Amniotic stem cell (primary cell): ENCODE results near the gene TNFRSF13B.
"Not testable (repeated sequence)": the region's sequence is repeated elsewhere in the genome, so short reads cannot be mapped to it uniquely, and the experiment has no call there.

Source experiments
- DNase-seq: peaks from one replicate; lab custom pipeline; 2025; lab: John Stamatoyannopoulos, UW

TNFRSF13B gene

DNA sequence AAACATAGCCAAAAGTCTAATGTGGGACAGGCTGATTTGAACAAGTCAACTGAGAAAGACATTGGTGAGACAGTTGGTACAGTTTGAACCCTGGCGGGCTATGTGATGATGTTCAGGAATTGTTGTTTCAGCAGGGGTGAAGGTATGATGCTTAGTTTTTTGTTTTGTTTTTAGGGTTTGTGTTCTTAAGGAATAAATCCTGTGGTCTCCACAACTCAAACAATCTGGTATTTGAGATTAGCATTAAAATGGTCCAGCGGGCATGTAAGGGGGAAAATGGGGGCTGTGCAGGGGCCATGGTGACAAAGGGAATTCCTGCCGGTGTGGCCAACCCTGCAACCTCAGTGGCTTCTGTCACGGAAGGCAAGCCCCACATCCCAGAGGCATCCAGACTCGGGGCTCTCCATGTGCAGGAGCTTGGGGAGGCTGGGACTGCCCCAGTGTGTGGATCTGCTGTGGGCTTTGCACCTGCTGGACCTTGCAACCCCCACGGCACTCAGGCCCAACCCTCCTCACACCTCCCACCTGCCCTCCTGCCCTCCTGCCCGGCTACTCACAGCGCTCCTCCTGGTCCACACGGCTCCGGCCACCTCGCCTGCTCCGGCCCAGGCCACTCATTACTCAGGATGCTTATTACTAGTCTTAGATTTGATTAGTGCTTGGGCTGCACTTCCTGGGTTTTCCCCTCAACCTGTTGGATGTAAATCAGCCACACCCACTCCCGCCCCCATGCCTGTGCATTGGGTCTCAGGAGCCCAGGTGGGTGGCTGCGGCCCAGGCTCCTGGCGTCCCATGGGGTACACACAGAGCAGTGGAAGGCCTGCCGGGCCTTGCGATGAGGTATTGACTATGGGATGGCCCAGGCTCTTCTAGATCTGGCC lies at the start of gene TNFRSF13B:
Gene TNFRSF13B (minus strand): TSS at position 661 of the 881 bp plus-strand sequence. CDS start 43 bp downstream, at position 618.
- DNase-seq: no peak

DNA sequence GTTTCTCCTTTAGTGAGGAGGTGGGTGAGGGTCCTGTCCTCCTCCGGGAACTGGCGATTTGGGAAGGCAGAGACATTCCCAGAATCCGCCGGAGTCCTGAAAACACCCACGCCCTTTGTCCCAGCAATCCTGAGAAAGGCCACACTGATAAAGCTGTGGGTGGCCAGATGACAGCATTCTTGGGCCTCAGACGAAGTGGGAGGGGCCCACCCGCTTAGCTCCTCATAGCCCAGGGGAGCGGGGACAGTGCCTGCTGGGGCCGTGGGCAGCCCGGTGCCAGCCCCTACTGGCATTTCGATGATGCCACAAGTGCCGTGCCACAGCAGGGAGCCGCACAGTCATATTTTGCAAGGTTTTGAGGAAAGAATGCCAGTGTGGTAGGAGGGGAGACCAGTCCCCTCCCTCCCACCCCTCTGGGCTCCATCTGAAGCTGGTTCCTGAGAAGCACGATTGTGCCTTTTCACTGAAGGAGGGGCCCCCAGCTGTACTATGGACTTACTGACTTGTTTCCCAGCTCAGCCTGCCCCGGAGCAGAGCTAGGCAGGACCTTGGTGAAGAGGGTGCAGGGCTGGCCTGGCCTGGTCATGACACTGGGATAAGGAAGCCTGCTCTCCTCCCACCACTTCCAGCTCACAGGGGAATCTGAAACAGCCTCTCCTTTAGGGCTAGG lies 49.4 kb upstream of the TNFRSF13B start:
- no peak for DNase-seq

DNA sequence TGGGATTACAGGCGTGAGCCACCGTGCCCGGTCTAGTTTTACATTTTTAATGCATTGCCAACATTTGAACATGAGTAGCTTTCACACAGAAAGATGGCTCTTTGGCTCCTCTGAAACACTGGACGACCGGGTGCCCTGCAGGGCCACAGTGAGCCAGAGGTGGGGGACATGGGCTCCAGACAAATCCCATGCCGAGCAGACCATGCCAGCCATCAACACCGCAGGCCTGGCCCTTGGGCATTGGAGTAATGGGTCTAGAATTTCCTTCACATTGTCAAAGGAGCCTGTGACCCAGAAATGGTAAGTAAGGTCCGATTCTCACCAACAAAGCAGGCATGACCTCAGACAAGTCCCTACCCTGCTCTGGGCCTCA lies 48.9 kb upstream of the TNFRSF13B start:
- DNase-seq: no peak

DNA sequence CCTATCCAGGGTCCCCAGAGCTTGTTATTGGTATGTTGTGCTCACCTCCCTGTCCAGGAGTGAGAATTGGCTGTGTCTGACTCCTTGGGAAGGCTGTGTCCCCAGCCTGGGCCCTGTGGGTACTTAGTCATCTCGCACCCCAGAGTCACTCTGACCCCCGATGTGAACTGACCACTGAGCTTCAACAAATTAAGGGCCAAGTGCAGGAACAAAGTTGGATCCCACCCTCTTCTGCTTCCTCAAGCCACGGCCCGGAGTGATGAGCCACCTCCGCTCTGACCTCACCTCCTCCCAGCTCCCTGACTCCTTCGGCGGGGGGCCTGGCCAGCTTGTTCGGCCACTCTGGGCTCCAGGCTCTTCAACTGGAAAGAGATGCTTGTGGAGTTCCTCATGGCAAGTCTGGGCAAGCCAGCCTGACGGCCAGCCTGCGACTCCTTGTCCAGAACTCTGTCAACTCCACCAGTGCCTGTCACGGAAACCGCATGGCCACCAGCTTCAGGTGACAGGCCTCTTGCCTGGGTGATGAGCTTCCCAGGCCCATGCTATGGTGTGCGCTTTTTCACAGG lies 48.1 kb upstream of the TNFRSF13B start:
- DNase-seq: no peak

DNA sequence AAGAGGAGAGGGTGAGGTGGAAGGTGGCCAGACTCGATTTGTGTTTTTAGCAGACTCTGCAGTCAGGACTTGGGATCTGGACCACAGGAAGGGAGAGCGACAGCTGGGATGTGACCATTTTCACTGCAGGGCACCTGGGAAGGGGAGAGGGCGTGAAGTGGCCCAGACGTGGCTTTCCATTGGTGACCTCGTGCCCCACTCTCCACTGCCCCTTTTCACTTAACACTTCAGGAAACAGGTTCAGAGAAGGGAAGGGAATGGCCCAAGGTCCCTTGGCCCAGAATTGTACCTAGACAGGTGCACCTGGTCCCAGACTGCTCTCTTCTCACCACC lies 47.5 kb upstream of the TNFRSF13B start:
- no peak for DNase-seq

DNA sequence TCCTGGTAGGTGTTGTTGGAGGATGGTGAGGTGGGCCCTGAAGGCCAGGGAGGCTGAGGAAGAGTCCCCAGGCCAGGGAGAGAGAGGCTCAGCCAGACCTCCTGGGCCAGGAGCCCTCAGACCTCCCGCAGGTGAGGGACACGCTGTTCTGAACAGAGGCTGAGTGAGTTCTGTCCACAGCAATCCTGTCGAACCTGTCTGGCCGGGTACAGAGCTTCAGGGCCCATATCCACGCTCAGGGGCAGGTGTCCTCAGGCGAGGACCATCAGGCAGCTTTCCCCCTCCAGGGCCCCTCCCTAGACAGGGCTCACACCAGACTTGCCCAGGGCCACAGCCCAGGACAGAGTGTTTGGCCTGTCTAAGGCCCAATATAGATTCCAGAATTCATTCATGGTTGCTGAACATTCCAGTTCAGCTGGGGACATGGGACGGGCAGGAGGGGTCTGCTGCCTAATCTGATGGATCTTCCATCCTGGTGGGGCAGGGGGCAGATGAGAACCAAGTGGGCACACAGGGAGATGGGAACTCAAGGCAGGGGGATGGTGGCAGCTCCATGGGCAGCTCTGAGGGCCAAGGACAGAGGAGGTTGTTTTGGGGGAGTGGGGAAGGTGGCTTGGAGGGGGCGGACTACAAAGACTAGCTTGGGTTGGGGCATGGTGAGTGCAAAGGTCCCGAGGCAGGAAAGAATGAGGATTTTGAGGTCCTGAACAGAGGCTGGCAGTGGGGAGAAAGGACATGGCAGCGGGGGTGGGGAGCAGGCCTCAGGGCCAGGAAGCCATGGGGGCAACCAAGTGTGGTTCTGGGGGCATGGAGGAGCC lies 46.9 kb upstream of the TNFRSF13B start:
- no peak for DNase-seq

DNA sequence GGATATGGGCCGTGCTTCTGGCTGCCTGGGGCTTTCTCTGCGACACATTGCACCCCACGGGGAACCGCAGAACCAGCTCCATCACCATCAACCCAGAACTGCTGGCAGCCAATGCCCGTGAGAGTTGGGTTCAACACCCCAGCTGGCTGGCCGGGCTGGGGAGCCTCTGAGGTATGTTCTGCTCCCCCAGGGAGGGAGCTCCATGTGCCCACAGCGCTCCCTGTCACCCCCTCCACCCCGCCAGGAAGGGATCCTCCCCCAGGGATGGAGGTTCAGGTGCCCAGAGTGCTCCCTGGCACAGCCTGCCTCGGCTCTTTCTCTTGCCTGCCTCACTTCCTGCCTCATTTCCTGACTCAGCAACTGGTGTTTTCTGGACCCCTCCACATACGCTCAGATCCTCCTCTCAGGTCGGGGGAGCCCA lies 46.1 kb upstream of the TNFRSF13B start:
- no peak for DNase-seq

DNA sequence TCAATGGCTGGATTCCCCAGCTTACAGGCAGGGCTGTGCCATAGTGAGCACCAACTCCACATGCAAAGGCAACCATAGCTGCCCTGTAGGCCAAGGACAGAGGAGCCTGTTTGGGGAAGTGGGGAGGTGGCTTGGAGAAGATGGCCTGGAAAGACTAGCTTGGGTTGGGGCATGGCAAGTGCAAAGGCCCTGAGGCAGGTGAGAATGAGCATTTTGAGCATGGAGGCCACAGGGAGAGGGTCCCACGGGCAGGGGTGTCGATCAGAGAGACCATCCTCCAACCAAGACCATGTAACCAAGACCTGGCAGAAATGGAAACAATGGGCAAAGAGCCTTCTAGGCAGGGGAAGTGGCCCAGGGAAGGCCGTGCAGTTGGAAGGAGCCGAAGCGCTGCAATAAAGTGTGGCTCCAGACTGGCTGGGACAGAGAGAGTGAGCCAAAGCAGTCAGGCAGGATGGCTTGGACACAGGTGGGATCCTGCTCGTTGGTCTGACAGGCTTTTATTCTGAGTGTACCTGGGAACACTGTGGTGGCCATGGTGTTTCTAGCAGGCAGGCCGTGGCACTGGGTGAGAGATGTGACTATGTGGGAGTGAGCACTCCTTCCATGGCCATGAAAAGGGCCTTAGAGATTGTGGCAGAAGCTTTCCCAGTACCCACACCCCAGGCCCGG lies 45.6 kb upstream of the TNFRSF13B start:
- no peak for DNase-seq

DNA sequence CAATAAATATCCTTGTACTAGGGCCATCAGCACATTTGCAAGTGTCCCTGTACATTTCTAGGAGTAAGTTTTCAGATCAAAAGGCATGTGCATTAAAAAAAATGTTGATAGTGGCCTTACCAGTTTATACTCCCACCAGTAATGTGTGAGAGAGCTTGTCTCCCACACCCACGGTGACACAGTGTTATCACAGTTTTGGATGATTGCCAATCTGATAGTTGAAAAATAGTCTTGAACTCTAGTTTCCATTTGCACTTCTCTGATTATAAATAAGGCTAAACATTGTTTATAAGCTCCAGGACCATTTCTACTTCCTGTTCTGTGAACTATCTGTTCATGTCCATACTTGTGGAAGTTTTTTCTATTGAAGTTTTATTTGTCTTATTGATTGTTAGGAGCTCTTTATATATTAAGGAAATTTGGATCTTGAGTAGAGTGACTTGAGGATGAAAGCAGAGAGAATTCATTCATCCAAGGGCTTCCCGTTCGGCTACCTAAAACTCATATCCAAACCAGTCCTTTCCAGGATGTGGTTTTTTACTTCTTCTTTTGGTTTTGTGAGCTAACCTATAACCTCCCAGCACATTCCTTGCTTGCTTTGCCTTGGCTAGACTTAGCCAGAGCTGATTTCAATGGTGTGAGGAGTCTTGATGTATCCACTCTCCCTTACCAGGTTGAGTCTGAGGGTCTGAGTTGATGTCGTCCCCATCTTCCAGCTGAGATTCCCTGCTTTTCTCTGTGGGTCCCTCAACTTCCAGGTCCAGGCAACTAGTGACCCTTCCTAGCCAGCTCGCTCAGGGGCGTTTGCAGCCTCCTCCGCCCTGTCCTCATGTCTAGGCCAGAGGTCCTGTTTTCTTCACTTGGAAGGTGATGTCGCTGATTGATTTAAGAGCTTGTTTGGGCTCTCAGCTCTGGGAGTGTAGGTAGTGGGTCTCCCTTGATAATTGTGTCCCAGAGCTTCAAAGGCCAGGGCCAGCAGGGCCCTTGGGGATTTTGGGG lies 44.6 kb upstream of the TNFRSF13B start:
- DNase-seq: not testable (repeated sequence)

DNA sequence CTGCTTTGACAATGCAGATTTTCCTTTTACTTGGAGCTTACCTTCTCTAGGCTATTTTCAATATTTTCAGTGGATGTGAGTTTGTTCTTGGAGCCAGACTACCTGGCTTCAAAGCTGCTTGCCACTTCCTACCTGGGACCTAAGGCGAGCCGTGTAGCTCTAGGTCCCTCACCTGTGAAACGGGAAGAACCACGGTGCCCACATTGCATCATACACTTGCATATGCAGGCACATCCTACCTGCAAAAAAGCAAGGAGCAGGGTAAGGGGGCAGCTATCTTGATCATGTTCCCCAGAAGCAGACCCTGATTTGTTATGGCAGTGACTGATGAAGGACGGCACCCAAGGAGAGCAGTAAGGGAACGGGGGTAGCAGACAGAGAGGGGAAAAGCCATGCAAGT lies 43.3 kb upstream of the TNFRSF13B start:
- DNase-seq: no peak

DNA sequence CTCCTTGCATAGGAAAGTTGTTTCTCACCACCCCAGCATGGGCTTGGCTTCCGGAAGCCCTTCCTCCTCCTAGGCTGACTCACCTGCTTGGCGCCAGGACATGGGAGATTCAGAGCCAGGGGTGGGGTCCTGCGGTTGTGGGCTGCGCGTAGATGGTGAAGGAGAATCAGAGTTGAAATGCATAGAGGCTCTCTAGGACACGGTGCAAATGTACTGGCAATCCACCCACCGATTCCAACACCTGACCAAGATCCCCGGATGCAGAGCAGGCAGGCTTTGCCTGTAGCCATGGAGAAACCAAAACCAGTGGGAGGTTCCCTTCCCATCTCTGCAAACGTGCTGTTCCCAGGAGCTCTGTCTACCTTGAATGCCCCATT lies 42.8 kb upstream of the TNFRSF13B start:
- not testable (repeated sequence) for DNase-seq

DNA sequence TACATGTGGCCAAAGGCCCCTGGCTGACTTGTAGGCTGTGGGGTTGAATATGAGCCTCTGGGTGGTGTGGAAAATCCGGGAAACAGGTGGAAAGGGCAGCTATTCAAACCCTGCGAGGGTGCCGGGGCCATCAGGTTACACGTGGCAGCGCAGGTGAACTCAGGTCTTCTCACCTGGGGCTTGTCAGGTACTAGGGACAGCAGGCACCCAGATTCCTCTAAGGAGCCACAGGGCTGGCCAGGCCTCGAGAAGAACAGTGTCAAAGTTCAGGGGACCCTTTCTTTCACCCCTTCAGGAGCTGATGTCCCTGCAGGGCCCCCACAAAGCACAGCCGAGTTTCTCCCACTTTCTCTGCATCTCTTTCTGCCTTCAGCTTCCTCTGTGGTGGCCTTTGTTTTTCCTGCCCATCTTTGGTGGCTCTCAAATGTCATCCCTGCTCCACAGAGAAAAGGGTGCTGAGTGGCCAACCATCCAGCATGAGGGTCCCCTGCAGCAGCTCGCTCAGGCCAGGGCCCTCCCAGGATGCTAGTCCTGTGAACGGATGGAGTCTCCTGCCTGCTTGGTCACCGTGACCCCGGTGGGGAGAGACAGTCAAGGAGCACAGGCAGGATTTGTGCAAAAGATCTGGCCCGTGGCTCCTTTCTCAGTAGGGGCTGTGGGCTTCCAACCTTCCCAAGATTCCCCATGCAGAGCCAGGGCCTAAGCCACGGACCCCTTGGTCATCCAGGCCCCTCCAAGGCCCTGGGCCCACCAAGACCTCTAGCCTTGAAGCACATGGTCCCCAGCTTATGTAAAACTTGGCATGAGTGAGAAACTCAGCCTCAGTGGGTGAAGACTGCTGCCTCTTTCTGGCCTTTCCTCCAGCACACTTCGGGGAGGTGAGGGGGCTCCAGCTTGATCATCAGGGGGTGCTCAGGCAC lies 42.2 kb upstream of the TNFRSF13B start:
- DNase-seq: not testable (repeated sequence)

DNA sequence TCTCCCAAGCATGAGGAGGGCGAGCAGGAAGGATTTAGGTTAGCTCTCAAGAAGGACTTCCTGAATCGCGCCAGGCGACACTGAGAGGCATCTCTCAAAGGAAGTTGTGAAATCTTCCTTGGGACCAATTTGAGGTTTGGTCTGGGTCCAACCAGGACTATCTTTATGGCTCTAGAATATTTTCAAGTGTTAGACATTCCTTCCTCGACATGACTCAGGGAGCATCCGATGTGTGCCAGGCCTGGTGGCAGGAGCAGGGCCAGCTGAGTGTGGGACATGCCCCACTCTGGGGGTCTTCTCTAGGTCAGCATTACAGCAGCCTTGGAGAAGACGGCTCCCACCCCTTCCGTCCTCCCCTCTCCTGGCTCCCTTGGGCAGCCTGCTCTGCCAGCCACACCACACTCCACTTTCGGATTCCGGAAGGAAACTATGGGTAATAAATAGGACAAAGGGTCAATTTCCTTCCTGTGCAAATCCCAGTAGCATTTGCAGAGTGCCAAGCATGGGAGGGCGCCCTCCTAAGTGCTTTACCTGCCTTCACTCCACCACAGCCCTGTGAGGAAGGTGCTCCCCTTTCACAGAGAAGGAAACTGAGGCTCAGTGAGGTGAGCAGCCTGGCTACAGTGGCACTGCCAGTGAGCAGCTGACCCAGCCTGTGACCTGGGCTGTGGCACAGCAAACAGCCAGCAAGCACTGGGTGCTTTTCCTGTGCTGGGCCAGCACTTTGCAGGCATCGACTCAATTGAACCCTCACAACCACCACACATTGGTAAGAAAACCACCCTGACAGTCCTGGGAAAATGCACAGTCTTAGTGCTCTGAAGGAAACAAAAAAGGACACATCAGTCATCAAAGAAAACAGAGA lies 39.4 kb upstream of the TNFRSF13B start:
- DNase-seq: peak; percentile 58

DNA sequence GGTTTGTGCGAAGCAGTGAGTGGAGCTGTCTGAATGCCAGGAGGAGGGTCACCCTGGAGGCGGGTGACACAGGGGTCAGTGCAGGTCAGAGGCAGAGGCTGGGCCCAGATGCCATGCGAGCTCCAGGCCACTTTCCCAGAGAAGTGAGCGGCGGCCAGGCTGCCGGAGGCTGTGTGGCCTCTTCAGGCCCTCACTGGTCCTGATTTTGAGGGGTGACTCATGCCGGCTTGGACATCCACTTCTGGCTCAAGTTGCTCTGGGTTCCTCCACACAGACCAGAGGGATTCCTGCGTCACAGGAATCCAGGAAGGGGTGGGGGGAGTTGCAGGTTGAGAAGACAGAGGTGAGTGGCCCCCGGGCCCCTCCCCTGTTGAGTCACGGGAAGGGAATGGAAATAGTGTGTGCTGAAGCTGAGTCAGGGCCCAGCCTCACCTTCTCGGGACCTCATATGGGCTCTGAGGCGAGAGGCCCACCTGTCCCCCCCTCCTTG lies 38.7 kb upstream of the TNFRSF13B start:
- DNase-seq: not testable (repeated sequence)

DNA sequence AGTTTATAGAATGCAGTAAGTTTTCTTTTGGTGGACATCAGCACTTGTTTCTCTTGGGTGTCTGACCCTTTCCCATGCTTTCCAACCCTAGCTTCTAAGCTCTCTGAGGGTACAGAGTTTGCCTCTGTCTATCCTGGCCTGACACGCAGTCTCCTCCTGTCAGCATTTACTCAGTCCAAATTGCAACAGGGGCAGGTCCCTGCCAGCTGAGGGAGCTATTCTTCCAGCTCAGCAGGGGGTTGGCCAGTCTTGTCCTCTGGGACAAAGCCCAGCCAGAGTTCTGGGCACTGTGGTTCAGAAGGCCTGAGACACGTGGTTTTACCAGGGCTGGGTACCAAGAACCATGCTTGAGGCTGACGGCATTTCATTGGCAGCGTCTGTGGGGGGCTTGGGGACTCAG lies 38.1 kb upstream of the TNFRSF13B start:
- DNase-seq: not testable (repeated sequence)

DNA sequence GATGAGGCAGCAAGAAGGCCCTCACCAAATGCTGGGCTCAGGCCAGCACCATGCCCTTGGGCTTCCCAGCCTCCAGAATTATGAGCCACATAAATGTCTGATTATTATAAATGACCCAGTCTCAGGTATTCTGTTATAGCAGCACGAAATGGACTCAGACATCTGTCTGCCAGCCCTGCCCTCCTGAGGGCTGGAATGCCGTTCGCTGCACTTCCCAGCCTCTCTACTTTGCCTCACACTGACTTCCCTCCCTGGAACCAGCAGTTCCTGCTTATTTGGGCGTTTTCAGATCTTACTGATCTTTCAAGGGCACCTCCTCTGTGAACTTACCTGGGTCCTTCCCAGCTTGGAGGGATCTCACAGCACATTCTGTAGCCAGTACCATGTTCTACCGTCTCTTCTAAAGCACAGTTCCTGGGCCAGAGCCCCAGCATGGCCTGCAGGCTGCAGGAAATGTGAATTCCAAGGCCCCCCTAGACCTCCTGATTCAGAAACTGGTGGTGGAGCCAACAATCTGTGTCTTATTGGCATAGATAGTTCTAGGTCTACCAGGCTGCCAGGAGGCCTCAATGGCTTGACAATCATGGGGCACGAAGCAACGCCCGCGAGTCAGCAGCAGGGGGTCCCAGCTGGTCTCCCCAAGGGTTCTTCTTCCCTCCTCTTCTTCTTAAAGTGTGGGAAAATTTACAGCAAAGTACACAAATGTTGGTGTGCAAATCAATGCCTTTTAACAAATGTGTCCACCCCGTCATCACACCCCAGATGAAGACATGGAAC lies 36.9 kb upstream of the TNFRSF13B start:
- DNase-seq: not testable (repeated sequence)

DNA sequence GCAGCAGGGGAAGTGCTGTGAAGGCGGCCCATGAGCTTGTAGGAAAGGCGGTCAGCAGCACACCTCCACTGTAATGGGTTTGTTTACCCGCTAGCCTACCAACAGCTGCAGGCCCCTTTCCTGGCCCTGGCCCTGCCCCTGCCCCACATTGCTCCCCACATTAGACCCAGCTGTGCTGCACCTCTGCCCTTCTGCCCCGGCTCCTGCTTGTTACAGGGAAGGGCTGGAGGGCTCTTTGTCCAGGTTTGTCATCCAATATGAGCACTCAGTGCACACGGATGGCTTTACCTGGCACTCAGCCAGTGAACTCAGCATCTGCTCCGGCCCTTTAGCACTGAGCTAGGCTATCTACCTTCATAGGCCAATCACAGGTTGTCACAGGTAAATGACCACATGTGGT lies 36.0 kb upstream of the TNFRSF13B start:
- DNase-seq: not testable (repeated sequence)
